ENCODE measurements around the gene IP6K1. TPM values are rescaled to one million over a fixed set of nuclear protein-coding genes. Genes with fewer than 3 reads are reported as not detected.
A peak's percentile ranks its signal among the peaks of the same experiment; 100 is the strongest.
"Not testable (repeated sequence)": the region's sequence is repeated elsewhere in the genome, so short reads cannot be mapped to it uniquely, and the experiment has no call there.

Gene IP6K1
- total RNA-seq, 1 experiment from 2014 or later = 30.3 TPM

- H3K36me3 ChIP-seq; H3K4me1 ChIP-seq; H3K27me3 ChIP-seq; H3K9me3 ChIP-seq (replicated peaks); DNase-seq: not testable (repeated sequence)
- Histone ChIP-seq H3K27ac (peak overlapping the region; percentile 37; the same call in 1 of the 2 replicates), H3K4me3 (peak overlapping the region; percentile 99)
Measured at GRCh38 chr3:49689908-49690624, 96.3 kb downstream of the IP6K1 start.

DNA sequence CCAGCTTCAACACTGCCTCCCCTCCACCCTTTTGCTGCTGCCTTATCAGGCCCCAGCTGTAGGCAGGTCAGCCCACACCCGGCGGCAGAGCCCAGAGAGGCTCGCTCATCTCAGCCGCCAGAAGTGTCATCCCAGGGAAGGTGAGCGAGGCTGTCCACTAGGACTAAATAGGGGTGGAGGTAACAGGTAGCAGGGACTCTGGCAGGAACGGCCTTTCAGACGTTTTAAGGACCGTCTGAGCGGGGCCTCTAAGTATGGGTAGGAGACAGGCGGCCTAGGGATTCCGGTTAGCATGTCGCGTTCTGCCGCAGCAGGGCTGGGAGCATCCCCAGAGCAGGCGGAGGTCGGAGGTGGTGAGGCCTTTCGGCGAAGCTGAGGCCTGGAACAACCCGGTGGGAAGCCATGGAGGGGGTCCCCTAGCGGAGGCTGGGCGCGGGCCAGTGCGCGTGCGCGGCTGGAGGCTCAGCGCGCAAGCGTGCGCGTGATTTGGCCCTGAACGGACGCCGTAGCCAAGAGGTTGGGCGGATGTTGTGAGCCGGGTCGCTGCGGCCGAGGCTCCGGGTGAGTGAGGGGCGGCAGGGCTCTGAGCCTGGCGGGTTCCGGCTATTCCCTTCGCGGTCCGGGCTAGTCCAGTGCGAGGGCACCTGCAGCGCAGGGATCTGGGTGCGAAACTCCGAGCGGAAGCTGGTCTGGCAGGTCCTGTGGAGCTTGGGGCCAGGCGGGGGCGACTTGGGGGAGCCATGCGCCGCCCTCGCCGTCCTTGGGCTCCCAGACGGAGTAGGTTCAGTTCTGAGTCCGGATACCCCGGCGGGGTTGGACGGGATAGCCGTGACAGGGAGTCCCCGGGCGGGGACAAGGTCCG lies 97.1 kb downstream of the IP6K1 start, which contains the start of the genes MST1 and RNF123:
TSS of gene MST1 (minus strand) at position 429 of the 862 bp plus-strand sequence. CDS start 783 bp downstream, outside the sequence.
TSS of gene RNF123 (plus strand) at position 512 of the 862 bp plus-strand sequence. CDS start 1,609 bp downstream, outside the sequence.
- Histone ChIP-seq H3K4me1 (no peaks in the 10 kb centered on the region), H3K27ac (peak within 1 kb of the TSS; percentile 37), H3K9me3 (replicated peaks) (no peaks in the 10 kb centered on the region), H3K27me3 (no peaks in the 10 kb centered on the region), H3K36me3 (no peaks in the 10 kb centered on the region), H3K4me3 (peak within 1 kb of the TSS; percentile 99)
- peak; percentile 91 to 93 for DNase-seq

DNA sequence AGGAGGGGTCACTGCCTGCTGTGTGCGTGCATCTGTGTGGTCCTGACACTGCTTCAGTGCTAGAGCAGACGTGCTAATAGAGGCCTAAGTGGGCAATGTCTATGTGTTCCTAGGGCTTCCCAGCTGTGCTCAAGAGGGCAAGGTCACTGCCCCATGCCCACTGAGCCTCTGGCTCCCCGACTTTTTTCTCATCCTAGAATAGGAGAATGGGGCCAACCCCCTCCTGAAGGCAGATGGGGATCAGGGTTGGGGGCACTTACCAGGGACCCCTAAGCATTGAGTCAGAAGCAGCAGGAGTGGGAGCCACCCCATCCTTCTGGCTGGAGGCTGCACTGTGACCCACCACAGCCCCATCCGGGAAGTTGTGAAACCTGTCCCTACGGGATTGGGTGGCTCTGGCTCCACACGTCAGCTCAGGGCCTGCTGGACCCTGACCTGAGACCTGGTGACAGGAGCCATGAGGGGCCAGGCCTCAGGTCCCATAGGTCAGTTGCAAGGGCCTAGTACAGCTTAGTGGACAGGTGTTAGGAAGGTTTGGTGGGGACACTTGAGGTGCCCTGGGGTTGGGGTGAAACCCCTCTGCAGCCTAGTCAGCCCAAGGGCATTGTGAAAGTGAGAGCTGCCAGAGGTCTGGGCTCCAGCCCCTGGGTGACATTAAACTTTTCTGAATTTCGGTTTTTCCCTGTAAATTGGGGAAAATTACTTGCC lies 97.8 kb downstream of the IP6K1 start:
- H3K36me3 ChIP-seq; H3K27me3 ChIP-seq; H3K4me1 ChIP-seq; DNase-seq; H3K27ac ChIP-seq; H3K9me3 ChIP-seq (replicated peaks): not testable (repeated sequence)
- H3K4me3 ChIP-seq = peak overlapping the region; percentile 99

DNA sequence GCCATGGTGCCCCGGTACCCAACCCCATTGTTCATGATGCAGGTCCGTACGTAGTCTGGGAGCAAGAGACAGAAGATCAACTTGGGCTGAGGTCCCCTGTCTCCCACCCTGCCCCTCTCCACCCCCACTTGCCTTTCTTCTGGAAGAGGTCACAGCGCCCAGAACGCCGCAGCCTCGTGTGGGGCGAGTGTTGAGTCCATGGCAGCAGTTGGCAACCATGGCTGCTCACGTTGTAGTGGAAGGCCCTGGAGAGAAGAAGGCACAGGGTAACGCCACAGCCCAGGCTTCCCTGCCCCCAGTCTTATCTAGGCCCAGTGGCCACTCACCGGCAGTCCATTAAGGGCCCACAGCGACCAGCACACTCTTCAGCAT lies 98.9 kb downstream of the IP6K1 start:
- H3K4me3 ChIP-seq; DNase-seq; H3K36me3 ChIP-seq; H3K27ac ChIP-seq; H3K27me3 ChIP-seq; H3K4me1 ChIP-seq; H3K9me3 ChIP-seq (replicated peaks): not testable (repeated sequence)

DNA sequence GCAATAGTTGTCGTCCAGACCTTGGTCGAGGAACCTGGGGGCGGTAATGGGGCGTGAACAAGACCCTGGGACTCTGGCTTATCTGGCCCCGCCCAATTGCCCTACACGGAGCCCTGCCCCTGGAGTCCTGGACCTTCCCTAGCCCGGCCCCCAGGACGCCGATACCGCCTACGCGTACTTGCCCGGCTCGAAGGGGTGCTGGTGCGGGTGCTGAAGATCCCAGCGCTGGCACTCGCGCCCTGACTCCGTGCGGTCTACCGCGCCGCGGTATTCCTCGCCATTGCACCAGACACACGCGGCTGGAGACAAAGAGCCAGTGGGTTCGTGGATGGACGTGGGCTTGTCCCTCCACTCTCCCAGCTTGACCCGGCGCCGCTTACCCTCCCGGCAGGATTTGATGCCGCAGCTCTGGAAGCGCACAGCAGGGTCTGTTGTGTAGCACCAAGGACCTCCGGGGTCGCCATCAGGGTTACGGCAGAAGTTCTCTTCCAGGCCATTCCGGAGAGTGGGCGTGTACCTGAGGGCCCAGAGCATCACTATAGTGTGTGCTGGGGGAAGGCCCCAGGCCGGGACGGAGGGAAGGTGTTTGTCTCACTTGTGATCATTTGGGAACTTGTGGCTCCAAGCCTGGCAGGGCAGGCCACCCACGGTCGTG lies 99.4 kb downstream of the IP6K1 start:
- not testable (repeated sequence) for H3K36me3 ChIP-seq; H3K27me3 ChIP-seq; H3K4me3 ChIP-seq; H3K9me3 ChIP-seq (replicated peaks); DNase-seq; H3K4me1 ChIP-seq; H3K27ac ChIP-seq

DNA sequence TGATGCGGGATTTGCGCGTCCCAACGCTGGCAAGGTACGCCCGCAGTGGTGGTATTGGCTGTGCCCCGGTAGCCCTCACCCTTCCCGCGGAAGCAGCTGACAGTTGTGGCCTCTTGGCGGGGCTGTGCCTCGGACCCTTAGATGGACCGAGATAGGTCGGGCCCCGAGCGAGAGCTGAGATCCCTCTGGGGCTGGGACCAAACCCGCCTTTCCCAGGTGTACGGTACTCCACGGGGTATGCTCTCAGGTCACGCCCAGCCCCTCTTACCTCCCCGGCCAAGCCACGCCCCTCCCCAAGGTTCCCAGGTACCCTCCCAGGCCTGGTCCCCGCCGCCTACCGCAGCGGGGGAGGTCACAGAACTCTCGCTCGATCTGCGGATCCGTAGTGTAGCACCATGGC lies 100.0 kb downstream of the IP6K1 start:
- not testable (repeated sequence) for DNase-seq; H3K27ac ChIP-seq; H3K4me3 ChIP-seq; H3K4me1 ChIP-seq; H3K9me3 ChIP-seq (replicated peaks); H3K36me3 ChIP-seq; H3K27me3 ChIP-seq

DNA sequence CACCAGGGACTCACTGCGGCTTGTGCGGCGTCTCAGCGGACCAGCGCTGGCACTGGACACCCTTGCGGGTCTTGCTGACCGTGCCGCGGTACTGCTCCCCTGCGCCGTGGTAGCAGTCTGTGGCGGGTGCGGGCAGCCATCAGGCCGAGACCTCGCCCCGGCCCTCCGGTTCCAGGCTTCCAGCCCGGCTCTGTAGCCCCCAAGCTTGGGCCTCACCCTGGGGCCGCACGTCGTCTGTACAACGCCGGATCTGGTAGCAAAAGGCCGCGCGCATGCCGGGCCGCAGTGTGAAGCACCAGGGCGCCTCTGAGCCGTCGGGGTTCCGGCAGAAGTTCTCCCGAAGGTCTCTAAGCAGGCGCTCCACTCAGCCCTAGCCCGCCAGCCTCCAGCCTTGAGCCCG lies 100.5 kb downstream of the IP6K1 start:
- DNase-seq; H3K4me1 ChIP-seq; H3K27me3 ChIP-seq; H3K4me3 ChIP-seq; H3K9me3 ChIP-seq (replicated peaks); H3K27ac ChIP-seq; H3K36me3 ChIP-seq: not testable (repeated sequence)

GRCh38 chr3:49685103-49685502 lies 101.2 kb downstream of the IP6K1 start:
- H3K9me3 ChIP-seq (replicated peaks); H3K4me1 ChIP-seq; H3K27ac ChIP-seq; H3K4me3 ChIP-seq; H3K27me3 ChIP-seq; DNase-seq; H3K36me3 ChIP-seq: not testable (repeated sequence)

DNA sequence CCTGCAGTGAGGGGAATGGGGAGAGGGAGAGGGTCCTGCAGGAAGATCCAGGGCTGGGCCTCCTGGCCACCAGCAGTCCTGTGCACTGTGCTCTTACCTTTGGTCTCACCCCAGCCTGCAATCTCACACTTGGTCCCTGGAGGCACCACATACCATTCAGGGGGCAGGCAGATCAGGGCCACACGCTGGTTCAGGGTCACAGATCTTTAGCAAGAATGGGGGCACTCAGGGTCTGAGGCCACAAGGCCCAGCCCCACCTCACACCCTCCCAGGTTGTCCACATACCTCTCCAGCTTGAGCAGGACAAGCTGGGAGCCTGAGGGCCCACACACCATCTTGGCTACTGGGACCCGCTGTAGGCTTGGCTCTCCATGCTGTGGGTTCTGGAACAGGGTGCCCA lies 101.9 kb downstream of the IP6K1 start:
- not testable (repeated sequence) for H3K4me1 ChIP-seq; H3K27ac ChIP-seq; H3K27me3 ChIP-seq; DNase-seq; H3K4me3 ChIP-seq; H3K36me3 ChIP-seq; H3K9me3 ChIP-seq (replicated peaks)

- no peak for DNase-seq
- Histone ChIP-seq H3K4me1 (no peaks in the 10 kb centered on the region), H3K9me3 (replicated peaks) (no peaks in the 10 kb centered on the region), H3K36me3 (no peaks in the 10 kb centered on the region; the same call in none of the 2 replicates), H3K4me3 (no peak overlapping the region), H3K27ac (no peak overlapping the region), H3K27me3 (no peaks in the 10 kb centered on the region)
Measured at GRCh38 chr3:49683162-49683561, 103.2 kb downstream of the IP6K1 start.

DNA sequence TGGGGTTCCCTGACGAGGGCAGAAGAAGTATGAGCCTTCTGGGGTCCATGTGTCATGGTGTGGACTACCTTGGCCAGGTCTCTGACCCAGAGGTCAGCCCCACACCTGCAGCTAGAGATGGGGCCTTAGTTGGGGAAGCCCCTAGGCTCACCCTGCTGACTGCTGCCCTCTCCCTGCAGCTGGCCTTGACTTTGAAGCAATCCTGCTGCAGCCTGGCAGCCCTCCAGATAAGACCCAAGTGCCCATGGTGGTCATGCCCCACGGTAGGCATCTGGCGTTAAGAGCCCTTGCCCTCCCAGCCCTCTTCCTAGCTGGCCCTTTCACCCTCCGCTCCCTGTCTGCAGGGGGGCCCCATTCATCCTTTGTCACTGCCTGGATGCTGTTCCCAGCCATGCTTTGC lies 104.8 kb downstream of the IP6K1 start:
- no peaks in the 10 kb centered on the region; the same call in none of the 2 replicates for H3K36me3 ChIP-seq
- H3K27me3 ChIP-seq = no peaks in the 10 kb centered on the region
- no peak for DNase-seq
- H3K4me3 ChIP-seq = no peak overlapping the region
- no peaks in the 10 kb centered on the region for H3K9me3 ChIP-seq (replicated peaks)
- no peak overlapping the region for H3K27ac ChIP-seq
- no peaks in the 10 kb centered on the region for H3K4me1 ChIP-seq

- Histone ChIP-seq H3K27me3 (no peaks in the 10 kb centered on the region), H3K36me3 (no peaks in the 10 kb centered on the region; the same call in none of the 2 replicates), H3K27ac (no peak overlapping the region), H3K4me1 (no peaks in the 10 kb centered on the region), H3K4me3 (no peak overlapping the region), H3K9me3 (replicated peaks) (no peaks in the 10 kb centered on the region)
- DNase-seq = no peak
Measured at GRCh38 chr3:49681232-49681522, 105.2 kb downstream of the IP6K1 start.

GRCh38 chr3:49680493-49681231 lies 105.7 kb downstream of the IP6K1 start:
- no peaks in the 10 kb centered on the region; the same call in none of the 2 replicates for H3K36me3 ChIP-seq

DNA sequence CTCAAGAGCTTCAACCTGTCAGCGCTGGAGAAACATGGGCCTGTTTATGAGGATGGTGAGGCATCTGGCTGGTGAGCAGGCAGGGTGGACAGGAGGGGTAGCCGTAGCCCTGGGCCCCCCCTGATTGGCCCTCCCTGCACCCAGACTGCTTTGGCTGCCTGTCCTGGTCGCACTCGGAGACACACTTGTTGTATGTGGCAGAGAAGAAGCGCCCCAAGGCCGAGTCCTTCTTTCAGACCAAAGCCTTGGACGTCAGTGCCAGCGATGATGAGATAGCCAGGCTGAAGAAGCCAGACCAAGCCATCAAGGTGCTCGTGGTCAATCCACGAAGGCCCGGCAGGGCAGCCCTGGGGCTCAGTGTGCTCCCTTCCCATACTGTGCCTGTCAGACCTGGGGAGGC lies 110.4 kb downstream of the IP6K1 start:
- Histone ChIP-seq H3K4me1 (no peaks in the 10 kb centered on the region), H3K4me3 (no peak overlapping the region), H3K27me3 (no peaks in the 10 kb centered on the region), H3K27ac (no peak overlapping the region), H3K36me3 (no peaks in the 10 kb centered on the region; the same call in none of the 2 replicates), H3K9me3 (replicated peaks) (no peaks in the 10 kb centered on the region)
- DNase-seq = no peak

More at GRCh38 chr3:49680493-49681231, 105.7 kb downstream of the IP6K1 start:
- Histone ChIP-seq H3K27me3 (no peaks in the 10 kb centered on the region), H3K4me1 (no peaks in the 10 kb centered on the region), H3K27ac (no peak overlapping the region), H3K4me3 (no peak overlapping the region), H3K9me3 (replicated peaks) (no peaks in the 10 kb centered on the region)
- no peak for DNase-seq

Data from SJCRH30 (cell line).